Esophagus (tissue), 2 donors: ENCODE data around the gene FGA. TPM values are rescaled to one million over a fixed set of nuclear protein-coding genes. Genes with fewer than 3 reads are reported as not detected.
"Not testable (repeated sequence)": the region's sequence is repeated elsewhere in the genome, so short reads cannot be mapped to it uniquely, and the experiment has no call there.

Experiments
- H3K27ac ChIP-seq, 2 donors: one replicate each; pipeline ENCODE4 v1.5.1; 2013; ENCODE audit warnings: low read depth in 2 of 2, mild to moderate bottlenecking in 2 of 2, inconsistent platforms in 1 of 2, low read length in 1 of 2, moderate library complexity in 1 of 2
- H3K27me3 ChIP-seq, 2 donors: one replicate each; pipeline ENCODE4 v1.6.1; 2013; ENCODE audit warnings: low read length in 2 of 2, control low read depth in 1 of 2, mild to moderate bottlenecking in 1 of 2; ENCODE audit not compliant: insufficient read depth in 2 of 2, control insufficient read depth in 1 of 2
- H3K36me3 ChIP-seq, 2 donors: one replicate each; pipeline ENCODE4 v1.6.1; 2013; ENCODE audit warnings: low read length in 1 of 2; ENCODE audit not compliant: control insufficient read depth in 2 of 2, insufficient read depth in 2 of 2
- H3K4me1 ChIP-seq, 2 donors: one replicate each; pipeline ENCODE4 v1.6.1; 2013; ENCODE audit warnings: low read length in 1 of 2; ENCODE audit not compliant: control insufficient read depth in 2 of 2, insufficient read depth in 2 of 2
- H3K4me3 ChIP-seq, 2 donors: one replicate each; pipeline ENCODE4 v1.5.1; 2013; ENCODE audit warnings: low read length in 2 of 2, mild to moderate bottlenecking in 2 of 2, low read depth in 1 of 2, moderate library complexity in 1 of 2
- H3K9me3 ChIP-seq, 2 donors: one replicate each; pipeline ENCODE4 v1.6.1; 2013; ENCODE audit warnings: mild to moderate bottlenecking in 2 of 2, low read depth in 1 of 2, low read length in 1 of 2, moderate library complexity in 1 of 2; ENCODE audit not compliant: control insufficient read depth in 2 of 2, insufficient read depth in 1 of 2
- WGBS, 2 donors: extraction: QIAGEN DNeasy Blood & Tissue Kit; methylation state at CpG; one replicate each; pipeline ENCODE4 v1.1.7; 2013; 5-methylcytosine and 5-hydroxymethylcytosine counted together
- polyA plus RNA-seq, 2 donors: library from polyadenylated mRNA; stranded (reverse); fragments of 200-250 nt; gene quantifications; one replicate each; pipeline ENCODE4 v1.2.3, GENCODE V29; 2013
- donor health status: healthy with polysubstance abuse.
- donor health status: Bipolar disorder and iron deficiency.

The FGA gene
- polyA plus RNA-seq, 2 donors, result not detected

DNA sequence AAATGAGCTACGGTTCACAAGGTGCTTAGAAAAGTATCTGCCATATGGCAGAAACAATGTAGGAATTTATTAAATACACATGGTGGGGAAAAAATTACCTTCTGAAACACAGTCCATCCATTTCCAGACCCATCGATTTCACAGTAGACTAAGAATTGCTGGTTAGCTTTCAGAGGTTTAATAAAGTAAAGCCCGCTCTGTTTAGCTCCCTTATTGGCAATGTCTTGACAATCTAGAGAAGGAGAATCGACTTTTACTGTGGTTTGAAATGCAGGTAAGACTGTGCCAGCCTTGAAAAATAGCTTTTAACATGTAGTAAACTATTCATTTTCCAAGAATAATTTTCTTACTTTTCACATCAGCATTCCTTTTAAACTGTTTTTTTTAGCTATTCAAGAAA lies 19.0 kb upstream of the FGA start:
- Histone ChIP-seq H3K36me3 (no peaks in the 10 kb centered on the region), H3K27me3 (no peaks in the 10 kb centered on the region), H3K4me1 (no peaks in the 10 kb centered on the region), H3K9me3 (no peaks in the 10 kb centered on the region), H3K4me3 (no peak overlapping the region), H3K27ac (no peak overlapping the region)
- WGBS, 2 donors, result 86% methylated on average over 4 of the region's 4 CpGs

DNA sequence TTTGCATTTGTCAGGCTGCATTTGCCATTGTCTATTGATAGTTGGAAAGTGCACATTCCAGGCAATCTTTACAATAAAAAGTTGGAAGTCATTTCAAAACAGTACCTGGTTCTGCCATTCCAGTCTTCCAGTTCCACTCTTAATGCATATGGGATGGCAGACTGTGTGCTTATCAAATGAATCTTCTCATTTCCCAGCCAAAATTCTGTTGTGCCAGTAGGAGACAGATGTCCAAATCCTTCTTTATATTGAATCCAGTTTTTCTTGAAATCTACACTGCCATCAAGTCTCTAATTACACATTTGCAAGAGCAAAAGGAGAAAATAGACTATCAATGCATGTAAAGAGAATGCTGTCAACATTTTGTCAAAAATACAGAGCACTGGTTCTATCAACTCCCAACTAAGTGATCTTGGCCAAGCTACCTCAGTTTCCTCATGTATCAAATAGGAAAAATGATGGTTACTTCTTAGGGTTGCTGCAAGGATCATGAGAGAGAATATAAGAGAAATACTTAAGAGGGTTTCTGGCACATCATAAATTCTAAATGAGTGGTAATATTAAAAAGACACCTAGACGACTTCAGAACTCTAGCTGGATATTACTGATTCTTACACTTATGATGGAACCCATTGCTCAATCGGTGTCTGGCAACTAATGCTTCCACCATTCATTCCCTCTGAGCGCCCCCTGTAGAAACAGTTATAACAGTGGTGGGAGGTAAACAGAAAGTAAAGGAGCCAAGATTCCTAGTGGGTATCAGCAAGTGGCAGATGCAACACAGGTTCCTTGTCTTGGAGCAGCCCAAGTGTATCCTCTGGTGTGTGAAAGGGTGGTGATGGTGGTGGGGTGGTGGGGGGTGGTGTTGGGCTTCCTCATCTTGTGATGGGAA lies 18.1 kb upstream of the FGA start:
- no peaks in the 10 kb centered on the region for H3K27me3 ChIP-seq
- no peaks in the 10 kb centered on the region for H3K36me3 ChIP-seq
- H3K4me3 ChIP-seq, result no peak overlapping the region
- 85 to 90% methylated on average over 3 of the region's 3 CpGs for WGBS, 2 donors
- H3K4me1 ChIP-seq, result no peaks in the 10 kb centered on the region
- H3K9me3 ChIP-seq, result no peaks in the 10 kb centered on the region
- no peak overlapping the region for H3K27ac ChIP-seq

GRCh38 chr4:154606728-154607723 lies 16.5 kb upstream of the FGA start:
- H3K4me3 ChIP-seq, result no peak overlapping the region
- WGBS, 2 donors, result 88 to 90% methylated on average over 6 of the region's 6 CpGs
- H3K4me1 ChIP-seq, result no peaks in the 10 kb centered on the region
- H3K27ac ChIP-seq, result no peak overlapping the region
- no peaks in the 10 kb centered on the region for H3K9me3 ChIP-seq
- no peaks in the 10 kb centered on the region for H3K36me3 ChIP-seq
- no peaks in the 10 kb centered on the region for H3K27me3 ChIP-seq

DNA sequence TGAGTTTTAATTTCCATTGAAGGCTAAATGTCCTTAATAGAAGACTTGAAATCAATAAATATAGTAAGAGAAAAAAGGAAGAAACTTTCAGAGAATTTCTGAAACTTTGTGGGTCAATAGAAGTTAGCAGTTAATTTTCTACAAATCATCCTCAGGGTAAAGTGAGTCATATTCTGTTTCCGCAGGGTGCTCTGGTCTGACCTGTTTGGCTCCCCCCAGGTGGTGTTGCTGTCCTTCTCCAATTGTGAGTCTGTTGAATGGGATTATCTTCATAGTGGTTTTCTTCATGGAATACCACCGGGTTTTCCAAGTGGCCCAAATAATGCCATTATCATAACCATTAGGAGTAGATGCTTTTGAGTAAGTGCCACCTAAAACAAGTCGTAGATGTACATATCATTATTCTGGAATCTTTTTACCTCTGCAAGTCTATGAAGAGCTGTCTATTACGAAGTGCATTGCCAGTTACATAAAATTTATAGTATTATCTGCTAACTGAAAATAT lies 14.2 kb upstream of the FGA start:
- Histone ChIP-seq H3K4me1 (no peaks in the 10 kb centered on the region), H3K27me3 (no peaks in the 10 kb centered on the region), H3K36me3 (no peaks in the 10 kb centered on the region), H3K27ac (no peak overlapping the region), H3K9me3 (no peaks in the 10 kb centered on the region), H3K4me3 (no peak overlapping the region)
- 68 to 72% methylated on average over 4 of the region's 4 CpGs for WGBS, 2 donors

DNA sequence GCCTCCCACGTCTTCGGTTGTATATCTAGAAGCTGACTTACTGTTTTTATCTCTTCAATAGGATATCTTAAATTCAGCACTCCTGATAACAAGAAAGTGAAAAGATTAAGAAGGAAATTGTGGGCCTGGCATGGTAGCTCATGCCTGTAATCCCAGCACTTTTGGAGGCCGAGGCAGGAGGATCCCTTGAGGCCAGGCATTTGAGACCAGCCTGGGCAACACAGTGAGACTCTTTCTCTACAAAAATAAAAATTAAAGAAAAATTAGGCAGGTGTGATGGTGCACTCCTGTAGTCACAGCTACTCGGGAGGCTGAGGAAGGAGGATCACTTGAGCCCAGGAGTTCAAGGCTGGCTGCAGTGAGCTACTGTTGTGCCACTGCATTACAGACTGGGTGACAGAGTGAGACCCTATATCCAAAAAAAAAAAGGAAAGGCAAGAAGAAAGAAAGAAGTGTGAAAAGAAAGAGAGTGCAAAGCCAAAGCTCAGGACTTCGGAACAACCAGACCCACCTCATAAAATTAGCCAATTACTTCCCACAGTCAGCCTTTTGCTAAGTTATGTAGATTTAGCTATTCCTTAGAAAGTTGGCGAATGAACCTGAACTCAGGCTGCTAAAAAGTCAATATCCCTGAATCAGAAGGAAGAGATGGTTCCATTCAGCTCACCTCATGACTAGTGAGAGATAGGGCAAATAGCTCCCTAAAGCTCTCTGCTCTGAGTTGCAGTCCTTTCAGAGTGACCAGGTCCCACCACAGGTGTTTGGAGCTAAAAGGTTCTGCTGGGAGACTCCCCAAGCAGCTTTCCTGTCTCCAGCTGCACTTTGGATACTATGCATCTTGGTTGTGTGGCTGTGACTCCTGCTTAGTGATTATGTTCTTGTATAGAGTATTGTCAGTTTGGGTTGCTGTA lies 12.7 kb upstream of the FGA start:
- Histone ChIP-seq H3K4me3 (no peak overlapping the region), H3K27ac (no peak overlapping the region), H3K27me3 (no peaks in the 10 kb centered on the region), H3K9me3 (no peaks in the 10 kb centered on the region), H3K4me1 (no peaks in the 10 kb centered on the region), H3K36me3 (no peaks in the 10 kb centered on the region)
- 88 to 90% methylated on average over 6 of the region's 6 CpGs for WGBS, 2 donors

DNA sequence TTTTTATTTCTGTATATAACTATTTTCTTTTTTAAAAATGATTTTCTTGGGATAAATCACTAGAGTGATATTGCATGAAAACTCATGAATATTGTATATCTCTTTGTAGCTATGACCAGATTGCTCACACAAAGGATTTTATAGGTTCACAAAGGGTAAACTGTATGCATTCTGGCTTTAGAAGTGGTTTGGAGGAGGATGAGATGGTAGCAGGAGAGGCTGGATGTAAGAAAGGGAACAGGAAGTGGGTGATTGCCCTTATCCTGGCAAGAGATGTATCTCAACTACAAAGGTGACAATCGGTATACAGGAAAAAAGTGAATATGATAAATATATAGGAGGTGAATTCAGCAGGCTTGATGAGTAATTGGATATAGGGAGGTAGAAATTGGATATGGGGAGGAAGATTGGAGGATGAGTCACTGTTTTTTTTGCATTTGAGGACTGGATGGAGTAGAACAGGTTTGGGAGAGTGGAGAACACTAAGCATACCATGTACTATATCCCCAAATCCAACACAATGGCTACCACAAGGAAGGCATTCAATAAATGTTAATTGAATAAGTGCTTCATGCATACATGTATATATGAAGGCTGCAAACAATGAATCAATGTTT lies 12.0 kb upstream of the FGA start:
- 46 to 47% methylated on average over 1 of the region's 1 CpG for WGBS, 2 donors
- H3K36me3 ChIP-seq, result no peaks in the 10 kb centered on the region

DNA sequence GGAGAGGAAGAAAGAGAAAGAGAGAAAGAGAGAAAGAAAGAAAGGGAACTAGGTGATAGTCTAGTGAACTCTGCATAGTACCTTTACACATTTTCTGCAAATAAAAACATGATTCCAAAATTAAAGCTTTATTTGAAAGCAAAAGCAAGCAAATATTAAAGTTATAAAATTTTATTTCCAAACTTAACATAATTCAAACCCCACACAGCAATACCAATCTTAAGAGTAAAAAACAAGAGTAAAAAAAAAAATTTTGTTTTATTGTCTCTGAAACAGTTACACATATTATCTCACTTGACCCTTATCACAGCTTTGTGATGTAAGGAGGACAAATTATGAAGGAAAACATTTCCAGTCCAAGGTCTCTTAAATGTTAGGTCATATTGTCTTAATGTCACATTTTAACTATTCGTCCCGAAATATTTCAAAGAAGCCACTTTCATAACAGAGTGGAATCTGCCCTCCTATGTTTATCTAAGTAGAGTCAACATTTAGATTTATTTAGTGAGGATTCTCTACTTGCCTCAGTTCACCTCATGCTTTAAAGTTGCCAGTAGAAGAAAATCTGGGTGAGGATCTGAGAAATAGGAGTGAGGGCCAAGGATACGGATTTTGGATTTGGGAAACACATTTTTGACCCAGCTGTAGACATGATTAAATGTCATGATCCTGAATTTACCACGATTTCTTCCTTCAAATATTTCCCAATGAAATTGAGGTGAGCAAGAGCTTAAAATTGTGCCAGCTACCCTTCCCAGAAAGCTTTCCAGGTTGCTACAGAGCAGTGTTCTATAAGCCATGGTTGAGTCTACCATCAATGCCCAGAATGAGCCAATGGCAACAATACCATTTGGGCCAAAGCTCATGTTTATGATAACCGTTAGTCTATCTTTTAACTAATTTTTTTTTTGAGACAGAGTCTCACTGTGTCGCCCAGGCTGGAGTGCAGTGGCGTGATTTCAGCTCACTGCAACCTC lies 7.5 kb upstream of the FGA start:
- WGBS, 2 donors, result 80 to 81% methylated on average over 7 of the region's 7 CpGs
- H3K4me1 ChIP-seq, result no peaks in the 10 kb centered on the region
- H3K27me3 ChIP-seq, result no peaks in the 10 kb centered on the region
- no peak overlapping the region for H3K27ac ChIP-seq
- no peak overlapping the region for H3K4me3 ChIP-seq
- H3K9me3 ChIP-seq, result no peaks in the 10 kb centered on the region
- no peaks in the 10 kb centered on the region for H3K36me3 ChIP-seq

More for the DNA sequence above, 12.0 kb upstream of the FGA start:
- Histone ChIP-seq H3K27ac (no peak overlapping the region), H3K9me3 (no peaks in the 10 kb centered on the region), H3K4me1 (no peaks in the 10 kb centered on the region), H3K4me3 (no peak overlapping the region), H3K27me3 (no peaks in the 10 kb centered on the region)

DNA sequence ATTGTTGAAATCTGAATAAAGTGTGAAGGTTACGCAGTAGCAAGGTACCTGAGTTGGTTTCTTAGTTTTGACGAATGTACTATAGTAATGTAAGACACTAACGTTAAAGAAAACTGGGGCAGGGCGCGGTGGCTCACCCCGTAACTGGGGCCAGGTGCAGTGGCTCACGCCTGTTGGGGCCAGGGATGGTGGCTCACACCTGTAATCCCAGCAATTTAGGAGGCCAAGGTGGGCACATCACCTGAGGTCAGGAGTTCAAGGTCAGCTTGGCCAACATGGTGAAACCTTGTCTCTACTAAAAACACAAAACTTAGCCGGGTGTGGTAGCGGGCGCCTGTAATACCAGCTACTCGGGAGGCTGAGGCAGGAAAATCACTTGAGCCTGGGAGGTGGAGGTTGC lies 6.7 kb upstream of the FGA start:
- H3K9me3 ChIP-seq, H3K4me1 ChIP-seq, H3K4me3 ChIP-seq, H3K36me3 ChIP-seq, H3K27ac ChIP-seq, H3K27me3 ChIP-seq: not testable (repeated sequence)
- 90% methylated on average over 11 of the region's 11 CpGs for WGBS, 2 donors
